ENCODE measurements around the gene RSL24D1. TPM values are rescaled to one million over a fixed set of nuclear protein-coding genes. Genes with fewer than 3 reads are reported as not detected.

Gene RSL24D1
- total RNA-seq, 1 experiment from 2014 or later, result 149 TPM

GRCh38 chr15:55194256-55194655 lies 2.5 kb downstream of the RSL24D1 start:
- Histone ChIP-seq H2AFZ (ENCODE audit: low read depth, low read length, poor library complexity, severe bottlenecking) (no peak overlapping the region), H3K9me3 (ENCODE audit: control insufficient read depth in 1 of 2, insufficient read depth in 1 of 2, low read depth in 1 of 2, low read length in 2 of 2) (no peaks in the 10 kb centered on the region), H4K20me1 (ENCODE audit: insufficient read depth) (peaks cover 10% of the 10 kb centered on the region; the same call in 1 of the 2 replicates), H3K4me2 (ENCODE audit: low read length) (no peak overlapping the region), H3K27ac (ENCODE audit: low read depth, low read length) (no peak overlapping the region), H3K9me2 (ENCODE audit: insufficient read depth) (no peaks in the 10 kb centered on the region), H3K36me3 (ENCODE audit: control insufficient read depth in 1 of 2, insufficient read depth in 2 of 2, low read length in 2 of 2) (peaks cover 20 to 31% of the 10 kb centered on the region in 2 experiments; a peak in 3 of 4 replicates), H3K4me1 (ENCODE audit: control insufficient read depth in 1 of 2, insufficient read depth in 2 of 2, low read length in 2 of 2) (peaks cover 15 to 21% of the 10 kb centered on the region in 2 experiments; a peak in 3 of 4 replicates), H3K4me3 (replicated peaks in 1 of 2; ENCODE audit: low read depth in 1 of 2, low read length in 2 of 2) (no peak overlapping the region; a peak in 1 of 4 replicates), H3K27me3 (ENCODE audit: insufficient read depth, low read length) (no peaks in the 10 kb centered on the region), H3K9ac (ENCODE audit: low read length) (no peak overlapping the region), H3K79me2 (ENCODE audit: insufficient read depth, low read length) (peaks cover 76% of the 10 kb centered on the region)
- TF ChIP-seq RAD21 (IDR thresholded peaks at IDR 0.05; ENCODE audit: low read depth) (no peak), YY1 (IDR thresholded peaks at IDR 0.05; ENCODE audit: extremely low read depth, insufficient replicate concordance, low read depth, low read length) (no peak)
- ATAC-seq, result no peak
- CTCF ChIA-PET, result no interaction called here
- POLR2A ChIA-PET, result no interaction called here
- RAD21 ChIA-PET (ENCODE audit: low non-redundant PET in 1 of 2, low total read pairs in 2 of 2, uncharacterized antibody in 2 of 2, unreplicated experiment in 2 of 2), result no interaction called here
- no peak for DNase-seq (ENCODE audit: low read depth, low spot score)
- BruUV-seq (replicated peaks), result no TSS peak
- intact Hi-C loops (cut with micrococcal nuclease), result no loop called here

- H3K27me3 ChIP-seq (ENCODE audit: insufficient read depth, low read length), result no peaks in the 10 kb centered on the region
- ChIA-PET RAD21 (ENCODE audit: low non-redundant PET in 1 of 2, low total read pairs in 2 of 2, uncharacterized antibody in 2 of 2, unreplicated experiment in 2 of 2) (no interaction called here), POLR2A (interaction anchor here (1.4 kb wide), 1 partner anchor 10 kb away, joined by 3 read pairs; the partner anchor contains the start of gene RSL24D1)
Measured at GRCh38 chr15:55186331-55186730, 10.4 kb downstream of the RSL24D1 start.

More at GRCh38 chr15:55186331-55186730, 10.4 kb downstream of the RSL24D1 start:
- no peak overlapping the region for H3K4me3 ChIP-seq (replicated peaks in 1 of 2; ENCODE audit: low read depth in 1 of 2, low read length in 2 of 2)
- H3K9ac ChIP-seq (ENCODE audit: low read length), result no peak overlapping the region
- H3K9me2 ChIP-seq (ENCODE audit: insufficient read depth), result no peaks in the 10 kb centered on the region
- DNase-seq (ENCODE audit: low read depth, low spot score), result no peak
- H3K4me1 ChIP-seq (ENCODE audit: control insufficient read depth in 1 of 2, insufficient read depth in 2 of 2, low read length in 2 of 2), result no peaks in the 10 kb centered on the region
- H4K20me1 ChIP-seq (ENCODE audit: insufficient read depth), result peaks cover 25% of the 10 kb centered on the region; the same call in 1 of the 2 replicates
- no peak overlapping the region for H3K27ac ChIP-seq (ENCODE audit: low read depth, low read length)
- no peaks in the 10 kb centered on the region for H3K9me3 ChIP-seq (ENCODE audit: control insufficient read depth in 1 of 2, insufficient read depth in 1 of 2, low read depth in 1 of 2, low read length in 2 of 2)
- intact Hi-C loops (cut with micrococcal nuclease), result no loop called here
- no TSS peak for BruUV-seq (replicated peaks)
- no peak for TF ChIP-seq ZFX (IDR thresholded peaks at IDR 0.05)
- no peak overlapping the region for H3K4me2 ChIP-seq (ENCODE audit: low read length)
- ATAC-seq, result no peak
- H3K79me2 ChIP-seq (ENCODE audit: insufficient read depth, low read length), result peaks cover 87% of the 10 kb centered on the region
- no peak overlapping the region for H2AFZ ChIP-seq (ENCODE audit: low read depth, low read length, poor library complexity, severe bottlenecking)
- peaks cover 48 to 61% of the 10 kb centered on the region in 2 experiments for H3K36me3 ChIP-seq (ENCODE audit: control insufficient read depth in 1 of 2, insufficient read depth in 2 of 2, low read length in 2 of 2)
- CTCF ChIA-PET, result interaction anchor here (1.2 kb wide), 1 partner anchor 10 kb away, joined by 3 read pairs; the partner anchor contains the start of gene RSL24D1
